ENCODE results near the gene SLC10A2.

SLC10A2 gene

DNA sequence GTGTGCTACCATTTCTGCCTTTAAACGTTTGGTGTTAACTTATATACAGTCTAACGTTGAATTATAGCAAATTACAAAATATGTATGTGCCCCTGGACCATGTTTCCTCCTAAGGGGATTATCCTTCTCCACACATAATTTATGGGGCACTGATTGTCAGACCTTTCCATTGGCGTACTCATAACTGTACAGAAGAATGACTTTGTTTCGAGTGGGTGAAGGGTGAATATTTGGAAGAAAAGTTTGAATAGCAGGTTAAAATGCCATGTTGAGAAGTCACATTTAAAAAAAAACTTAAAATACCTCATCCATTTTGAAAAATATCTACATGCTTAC lies 58.8 kb downstream of the SLC10A2 start:
- Histone ChIP-seq H3K9me2 (replicated peaks; ENCODE audit: control insufficient read depth, low read length) (no peaks in the 10 kb centered on the region), H3K27ac (ENCODE audit: low read depth, low read length) (peak overlapping the region; percentile 99), H3K4me3 (ENCODE audit: low read length) (peak overlapping the region; percentile 68), H3K36me3 (ENCODE audit: control insufficient read depth, low read length) (peaks cover 86% of the 10 kb centered on the region), H3K9me3 (ENCODE audit: control insufficient read depth, insufficient read depth, low read length) (peaks cover 75% of the 10 kb centered on the region), H3K27me3 (ENCODE audit: control insufficient read depth, low read length) (no peaks in the 10 kb centered on the region), H3K4me2 (ENCODE audit: low read length) (peak overlapping the region; percentile 83), H3K4me1 (ENCODE audit: control insufficient read depth, low read length) (peaks cover 79% of the 10 kb centered on the region), H4K20me1 (ENCODE audit: control insufficient read depth, insufficient read depth, low read depth, low read length) (no peaks in the 10 kb centered on the region), H3F3A (ENCODE audit: control insufficient read depth, insufficient read depth) (peaks cover 31% of the 10 kb centered on the region), H3K79me2 (ENCODE audit: control insufficient read depth, low read length) (no peaks in the 10 kb centered on the region)
- TF ChIP-seq EZH2phosphoT487 (IDR thresholded peaks at IDR 0.05; ENCODE audit: borderline replicate concordance, low read length): no peak
- TF ChIP-seq, protein P1, sequence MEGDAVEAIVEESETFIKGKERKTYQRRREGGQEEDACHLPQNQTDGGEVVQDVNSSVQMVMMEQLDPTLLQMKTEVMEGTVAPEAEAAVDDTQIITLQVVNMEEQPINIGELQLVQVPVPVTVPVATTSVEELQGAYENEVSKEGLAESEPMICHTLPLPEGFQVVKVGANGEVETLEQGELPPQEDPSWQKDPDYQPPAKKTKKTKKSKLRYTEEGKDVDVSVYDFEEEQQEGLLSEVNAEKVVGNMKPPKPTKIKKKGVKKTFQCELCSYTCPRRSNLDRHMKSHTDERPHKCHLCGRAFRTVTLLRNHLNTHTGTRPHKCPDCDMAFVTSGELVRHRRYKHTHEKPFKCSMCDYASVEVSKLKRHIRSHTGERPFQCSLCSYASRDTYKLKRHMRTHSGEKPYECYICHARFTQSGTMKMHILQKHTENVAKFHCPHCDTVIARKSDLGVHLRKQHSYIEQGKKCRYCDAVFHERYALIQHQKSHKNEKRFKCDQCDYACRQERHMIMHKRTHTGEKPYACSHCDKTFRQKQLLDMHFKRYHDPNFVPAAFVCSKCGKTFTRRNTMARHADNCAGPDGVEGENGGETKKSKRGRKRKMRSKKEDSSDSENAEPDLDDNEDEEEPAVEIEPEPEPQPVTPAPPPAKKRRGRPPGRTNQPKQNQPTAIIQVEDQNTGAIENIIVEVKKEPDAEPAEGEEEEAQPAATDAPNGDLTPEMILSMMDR (IDR thresholded peaks at IDR 0.05; ENCODE audit: low read depth, low read length, poor library complexity, severe bottlenecking): no peak

DNA sequence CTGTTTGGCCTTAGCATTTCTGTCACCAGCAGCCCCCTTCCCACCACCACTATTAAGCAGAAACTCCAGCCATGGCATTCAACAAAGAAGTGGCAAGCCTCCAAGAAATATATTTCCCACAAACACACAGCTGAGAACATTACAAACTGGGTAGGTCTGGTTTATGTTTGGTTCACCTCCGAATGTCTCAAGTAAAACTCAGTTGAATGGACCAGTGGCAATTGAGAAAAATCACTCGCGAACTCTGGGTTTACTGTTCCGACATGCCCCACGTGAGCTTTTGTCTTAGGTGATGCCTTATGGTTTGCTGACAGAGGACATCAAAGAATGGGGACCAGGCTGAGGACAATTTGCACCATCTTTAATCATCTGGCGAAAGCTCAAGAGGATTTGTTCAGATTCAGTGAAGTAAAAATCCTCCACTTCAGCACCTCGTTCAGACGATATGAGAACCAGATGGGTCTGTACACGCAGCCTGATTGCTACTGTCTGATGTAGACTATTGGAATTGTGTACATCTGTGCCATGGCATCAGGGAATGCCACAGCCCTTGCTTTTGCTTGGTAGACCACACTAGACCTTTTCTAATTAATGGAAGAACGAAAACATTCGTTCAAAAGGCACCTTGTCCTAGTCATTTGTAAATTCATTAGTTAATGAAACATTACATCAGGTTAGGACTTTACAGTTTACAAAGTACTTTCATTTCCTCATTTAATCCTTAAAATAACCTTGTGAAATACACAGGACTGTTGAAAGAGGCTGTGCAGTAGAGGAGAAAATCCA lies 59.4 kb downstream of the SLC10A2 start:
- no peaks in the 10 kb centered on the region for H3K9me2 ChIP-seq (replicated peaks; ENCODE audit: control insufficient read depth, low read length)
- peak overlapping the region; percentile 99 for H3K27ac ChIP-seq (ENCODE audit: low read depth, low read length)
- no peaks in the 10 kb centered on the region for H4K20me1 ChIP-seq (ENCODE audit: control insufficient read depth, insufficient read depth, low read depth, low read length)
- TF ChIP-seq, protein P1 (IDR thresholded peaks at IDR 0.05; ENCODE audit: low read depth, low read length, poor library complexity, severe bottlenecking): no peak
- no peak for TF ChIP-seq EZH2phosphoT487 (IDR thresholded peaks at IDR 0.05; ENCODE audit: borderline replicate concordance, low read length)
- no peaks in the 10 kb centered on the region for H3K79me2 ChIP-seq (ENCODE audit: control insufficient read depth, low read length)
- no peaks in the 10 kb centered on the region for H3K27me3 ChIP-seq (ENCODE audit: control insufficient read depth, low read length)
- H3K4me3 ChIP-seq (ENCODE audit: low read length): peak overlapping the region; percentile 68
- H3K4me2 ChIP-seq (ENCODE audit: low read length): peak overlapping the region; percentile 83
- H3F3A ChIP-seq (ENCODE audit: control insufficient read depth, insufficient read depth): peaks cover 32% of the 10 kb centered on the region
- peaks cover 80% of the 10 kb centered on the region for H3K9me3 ChIP-seq (ENCODE audit: control insufficient read depth, insufficient read depth, low read length)
- H3K36me3 ChIP-seq (ENCODE audit: control insufficient read depth, low read length): peaks cover 92% of the 10 kb centered on the region
- peaks cover 84% of the 10 kb centered on the region for H3K4me1 ChIP-seq (ENCODE audit: control insufficient read depth, low read length)

DNA sequence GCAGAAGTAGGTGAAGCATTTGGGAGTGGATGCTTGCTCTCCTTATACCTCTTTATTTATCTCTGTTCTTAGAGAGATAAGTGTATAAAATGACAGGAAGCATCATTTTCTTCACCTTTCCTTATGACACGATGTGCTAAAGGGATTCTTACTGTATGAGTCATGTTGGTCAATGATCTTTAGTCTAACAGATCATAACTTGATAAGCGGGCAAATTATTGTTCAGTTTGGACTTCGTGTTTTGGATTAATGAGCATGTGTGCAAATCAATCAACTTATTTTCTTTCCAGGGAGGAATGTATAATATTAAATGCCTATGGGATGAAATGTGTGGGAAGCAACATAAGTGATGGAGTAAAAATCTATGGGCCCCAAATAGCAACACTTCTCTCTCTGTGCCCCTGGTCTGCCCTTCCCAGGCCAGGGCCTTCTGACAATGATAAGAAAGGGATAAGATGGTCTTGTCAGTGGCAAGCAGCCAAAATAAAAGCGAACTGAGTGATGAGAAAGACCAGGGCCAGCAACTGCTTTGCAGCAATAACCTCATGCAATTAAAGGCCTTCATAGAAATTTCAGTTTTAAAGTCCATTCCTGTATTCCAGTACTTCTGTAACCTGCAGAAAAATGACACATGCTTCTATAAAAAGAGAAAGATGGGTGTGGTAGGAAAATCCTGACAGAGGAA lies 61.4 kb downstream of the SLC10A2 start:
- Histone ChIP-seq H4K20me1 (ENCODE audit: control insufficient read depth, insufficient read depth, low read depth, low read length) (no peaks in the 10 kb centered on the region), H3K9me2 (replicated peaks; ENCODE audit: control insufficient read depth, low read length) (no peaks in the 10 kb centered on the region), H3K79me2 (ENCODE audit: control insufficient read depth, low read length) (no peaks in the 10 kb centered on the region), H3K36me3 (ENCODE audit: control insufficient read depth, low read length) (peaks cover 86% of the 10 kb centered on the region), H3K4me2 (ENCODE audit: low read length) (no peak overlapping the region), H3K9me3 (ENCODE audit: control insufficient read depth, insufficient read depth, low read length) (peaks cover 83% of the 10 kb centered on the region), H3K4me3 (ENCODE audit: low read length) (0 out of 2 replicates have a peak overlapping the region, but pooled peaks have one; percentile 22), H3K27me3 (ENCODE audit: control insufficient read depth, low read length) (no peaks in the 10 kb centered on the region), H3K27ac (ENCODE audit: low read depth, low read length) (peak overlapping the region; percentile 99), H3K4me1 (ENCODE audit: control insufficient read depth, low read length) (peaks cover 100% of the 10 kb centered on the region), H3F3A (ENCODE audit: control insufficient read depth, insufficient read depth) (peaks cover 47% of the 10 kb centered on the region)
- no peak for TF ChIP-seq EZH2phosphoT487 (IDR thresholded peaks at IDR 0.05; ENCODE audit: borderline replicate concordance, low read length)
- TF ChIP-seq, protein P1 (IDR thresholded peaks at IDR 0.05; ENCODE audit: low read depth, low read length, poor library complexity, severe bottlenecking): no peak

All from DOHH2 (cell line).